GM21526 (cell line): ENCODE data around the gene CDPF1.
"Not testable (repeated sequence)": the region's sequence is repeated elsewhere in the genome, so short reads cannot be mapped to it uniquely, and the experiment has no call there.

Source experiments
- ATAC-seq: cut with Tn5 transposase; IDR thresholded peaks from one replicate; pipeline ENCODE4 v1.9.1; 2021; ENCODE audit warnings: moderate library complexity; ENCODE audit not compliant: unreplicated experiment, low FRiP score

Gene CDPF1

GRCh38 chr22:46286006-46286405 is 35.9 kb upstream of the CDPF1 start:
- no peak for ATAC-seq

GRCh38 chr22:46281866-46282678 is 32.0 kb upstream of the CDPF1 start:
- no peak for ATAC-seq

- no peak for ATAC-seq
Measured at GRCh38 chr22:46280999-46281623, 31.0 kb upstream of the CDPF1 start.

GRCh38 chr22:46280063-46280817 is 30.1 kb upstream of the CDPF1 start:
- ATAC-seq: no peak

- ATAC-seq: no peak
Measured at GRCh38 chr22:46278656-46279645, 28.9 kb upstream of the CDPF1 start.

GRCh38 chr22:46276563-46276962 is 26.5 kb upstream of the CDPF1 start:
- no peak for ATAC-seq

- no peak for ATAC-seq
Measured at GRCh38 chr22:46275455-46276122, 25.5 kb upstream of the CDPF1 start.

- ATAC-seq: no peak
Measured at GRCh38 chr22:46274381-46274780, 24.3 kb upstream of the CDPF1 start.

- ATAC-seq: no peak
Measured at GRCh38 chr22:46273432-46274148, 23.5 kb upstream of the CDPF1 start.

GRCh38 chr22:46272762-46273431 is 22.8 kb upstream of the CDPF1 start:
- ATAC-seq: no peak

- no peak for ATAC-seq
Measured at GRCh38 chr22:46272196-46272595, 22.1 kb upstream of the CDPF1 start.

- ATAC-seq: no peak
Measured at GRCh38 chr22:46269564-46269963, 19.5 kb upstream of the CDPF1 start.

- peak; percentile 58 for ATAC-seq
Measured at GRCh38 chr22:46267431-46268279, 17.6 kb upstream of the CDPF1 start, which contains the start of gene TTC38. Gene TTC38, plus strand, starts transcription at chr22:46268008. Its CDS starts 32 bp downstream, at chr22:46268040.

- not testable (repeated sequence) for ATAC-seq
Measured at GRCh38 chr22:46265627-46266026, 15.5 kb upstream of the CDPF1 start.

- ATAC-seq: not testable (repeated sequence)
Measured at GRCh38 chr22:46264520-46264919, 14.4 kb upstream of the CDPF1 start.

GRCh38 chr22:46263216-46263590 is 13.1 kb upstream of the CDPF1 start, which contains the start of gene PKDREJ:
Gene PKDREJ, minus strand, starts transcription at chr22:46263343. Its CDS starts 21 bp downstream, at chr22:46263322.
- no peak for ATAC-seq

- ATAC-seq: no peak
Measured at GRCh38 chr22:46262449-46263215, 12.5 kb upstream of the CDPF1 start.
